Tongue (tissue), 2 donors: ENCODE measurements around the gene HERC3. TPM values are rescaled to one million over a fixed set of nuclear protein-coding genes. Genes with fewer than 3 reads are reported as not detected.
"Not testable (repeated sequence)": the region's sequence is repeated elsewhere in the genome, so short reads cannot be mapped to it uniquely, and the experiment has no call there.

Source experiments
- DNase-seq: peaks from one replicate; pipeline ENCODE4 v3.0.0-alpha.2; 2015
- total RNA-seq: library from RNA; depleted of rRNA; stranded (reverse); fragments of >200 nt; gene quantifications from one replicate; pipeline ENCODE4 v1.2.3, GENCODE V29; 2014

Gene HERC3
- total RNA-seq, 1 donor from 2014 or later: 51.9 TPM

DNA sequence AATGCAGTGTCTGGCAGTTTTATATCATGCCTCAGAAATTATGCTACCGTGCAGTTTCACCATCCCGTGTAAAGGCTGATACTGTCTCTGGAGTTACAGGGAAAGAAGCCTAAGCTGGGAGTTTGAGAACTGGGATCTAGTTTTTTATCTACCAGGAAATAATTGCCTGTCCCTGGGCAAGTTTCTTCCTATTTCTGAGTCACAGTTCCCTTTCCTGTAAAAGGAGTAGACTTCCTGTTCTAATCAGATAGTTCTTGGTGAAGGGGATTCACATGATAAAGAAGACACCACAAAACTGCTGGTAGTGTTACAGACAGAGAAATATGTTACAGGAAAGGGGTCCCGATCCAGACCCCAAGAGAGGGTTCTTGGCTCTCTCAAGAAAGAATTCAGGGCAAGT is 17.1 kb downstream of the HERC3 start:
- DNase-seq: no peak

DNA sequence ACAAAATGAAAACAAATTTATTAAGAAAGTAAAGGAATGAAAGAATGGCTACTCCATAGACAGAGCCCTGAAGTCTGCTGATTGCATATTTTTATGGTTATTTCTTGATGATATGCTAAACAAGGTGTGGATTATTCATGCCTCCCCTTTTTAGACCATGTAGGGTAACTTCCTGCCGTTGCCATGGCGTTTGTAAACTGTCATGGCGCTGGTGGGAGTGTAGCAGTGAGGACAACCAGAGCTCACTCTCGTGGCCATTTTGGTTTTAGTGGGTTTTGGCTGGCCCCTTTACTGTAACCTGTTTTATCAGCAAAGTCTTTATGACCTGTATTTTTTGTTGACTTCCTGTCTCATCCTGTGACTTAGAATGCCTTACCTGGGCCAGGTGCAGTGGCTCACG is 17.5 kb downstream of the HERC3 start:
- not testable (repeated sequence) for DNase-seq

DNA sequence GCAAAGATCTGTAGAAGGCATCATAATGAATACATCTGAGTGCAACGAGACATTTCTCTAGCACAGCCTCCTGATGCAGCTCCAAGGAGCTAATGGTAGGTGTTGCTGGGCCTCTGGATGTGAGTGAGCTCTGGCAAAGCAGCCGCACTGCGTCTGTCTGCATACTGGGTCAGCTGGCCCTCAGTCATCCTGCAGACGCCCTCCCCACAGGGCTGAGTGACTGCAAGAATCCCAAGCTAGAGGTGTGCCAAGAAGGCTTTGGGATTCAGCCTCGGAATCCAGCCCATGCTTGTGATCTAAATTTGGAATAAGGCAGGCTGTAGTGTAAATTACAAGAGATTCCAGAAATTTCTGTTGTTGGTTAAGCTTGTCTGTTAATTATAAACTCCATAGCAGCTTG is 18.5 kb downstream of the HERC3 start:
- DNase-seq: peak; percentile 65

DNA sequence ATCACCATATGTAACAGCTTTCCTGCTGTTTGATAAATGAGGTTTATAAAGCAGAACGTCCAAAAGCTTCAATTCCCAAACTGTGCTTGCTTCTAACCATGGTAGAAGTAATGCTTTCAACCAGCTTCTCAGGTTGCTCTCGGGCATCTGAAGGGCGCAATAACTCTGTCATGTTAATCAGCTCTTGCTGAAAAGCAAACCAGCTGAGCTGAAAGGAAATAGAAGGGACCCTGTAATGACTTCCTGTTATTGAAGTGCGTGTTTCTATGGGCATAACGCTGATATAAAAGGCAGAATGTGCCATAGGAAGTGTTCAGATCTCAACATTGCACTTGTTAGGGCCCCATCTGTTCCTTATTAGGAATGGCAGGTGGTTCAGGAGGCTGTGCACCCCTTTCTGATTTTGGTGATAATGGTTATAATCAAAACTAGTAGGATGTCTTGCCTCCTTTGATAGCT is 21.2 kb downstream of the HERC3 start:
- peak; percentile 19 for DNase-seq

DNA sequence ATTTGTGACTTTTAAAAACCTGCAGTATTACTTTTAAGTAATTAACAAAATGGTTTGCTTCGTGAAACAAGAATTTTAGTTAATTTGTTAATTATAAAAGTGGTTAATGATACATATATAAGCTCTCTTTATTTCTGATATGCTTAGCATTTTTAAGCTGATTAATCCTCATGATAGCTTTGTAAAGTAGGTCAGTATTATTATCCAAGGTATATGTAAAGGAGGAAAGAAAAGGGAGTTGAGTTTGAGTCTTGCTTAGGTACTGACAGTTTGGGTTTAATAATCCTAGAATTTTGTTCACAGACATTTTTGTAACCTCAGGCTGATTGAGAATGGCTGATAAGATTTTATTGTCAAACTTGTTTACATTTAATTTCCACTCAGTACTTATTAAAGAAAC is 21.8 kb downstream of the HERC3 start:
- DNase-seq: no peak

DNA sequence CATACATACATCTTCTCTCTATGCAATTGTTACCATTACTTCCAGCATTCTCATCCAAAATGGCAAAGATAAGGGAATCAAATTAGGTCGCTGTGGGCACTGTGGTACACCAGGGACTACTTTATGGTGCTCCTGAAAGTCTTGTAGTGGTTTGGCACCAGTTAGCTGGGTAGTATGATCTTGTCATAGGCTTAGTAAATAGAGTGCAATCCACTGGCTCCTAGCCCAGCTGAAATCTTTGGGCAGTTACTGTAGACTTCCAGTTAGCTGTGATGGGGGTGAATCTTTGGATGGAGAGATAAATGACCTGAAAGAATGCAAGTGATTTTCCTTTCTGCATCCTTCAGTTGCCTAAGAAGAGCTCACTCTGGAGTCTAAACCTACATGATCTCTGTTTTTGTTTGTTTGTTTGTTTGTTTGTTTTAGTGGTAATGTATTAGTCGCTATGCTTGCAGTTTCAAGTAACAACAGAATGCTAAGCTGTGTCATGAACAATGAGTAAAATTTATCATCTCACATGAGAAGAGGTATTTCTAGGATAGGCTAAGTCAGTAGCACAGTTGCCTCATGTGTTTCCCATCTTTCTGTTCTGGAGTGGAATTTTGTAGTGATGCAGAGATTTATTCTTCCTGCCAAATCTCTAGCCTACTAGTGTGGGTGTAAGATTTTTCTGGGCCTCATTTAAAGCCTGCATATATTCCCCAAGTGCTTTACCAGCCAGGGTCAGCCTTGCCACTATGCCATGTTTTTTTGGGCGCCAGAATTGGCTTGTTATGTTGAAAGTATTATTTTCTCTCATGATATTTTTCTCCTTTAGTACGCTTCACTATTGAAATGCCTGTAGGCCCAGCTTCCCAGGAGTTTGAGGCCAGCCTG is 24.2 kb downstream of the HERC3 start:
- DNase-seq: no peak

DNA sequence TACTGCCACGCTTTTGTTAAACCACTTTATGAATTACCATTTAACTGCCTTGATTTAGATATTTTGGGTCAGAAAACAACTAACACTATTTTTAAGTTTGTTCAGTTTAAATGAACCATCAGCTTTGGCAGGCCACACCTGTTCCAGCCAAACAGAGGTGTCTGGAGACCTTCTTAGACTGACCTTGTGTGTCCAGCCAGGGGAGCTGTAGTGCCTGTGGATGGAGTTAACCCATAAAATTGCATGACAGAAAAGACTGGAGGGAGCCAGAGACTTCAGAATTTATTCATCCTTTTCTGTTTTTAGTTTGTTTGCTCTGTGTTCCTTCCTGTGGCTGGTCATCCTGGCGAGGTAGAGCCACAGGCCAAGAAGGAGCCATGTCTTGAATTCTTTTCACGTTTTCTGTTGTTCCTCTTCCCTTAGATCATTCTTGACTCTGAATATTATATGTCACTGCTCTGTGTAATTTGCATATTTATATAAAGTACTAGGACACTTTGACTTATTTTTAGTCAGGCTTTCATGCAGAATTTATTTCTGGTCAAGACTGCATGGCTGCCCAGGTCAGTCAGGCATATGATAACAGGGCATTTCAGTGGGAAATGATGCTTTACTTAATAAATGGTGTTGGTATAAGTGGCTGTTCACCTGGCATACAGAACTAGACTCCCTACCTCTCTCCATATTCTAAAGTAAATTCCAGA is 26.7 kb downstream of the HERC3 start:
- no peak for DNase-seq

DNA sequence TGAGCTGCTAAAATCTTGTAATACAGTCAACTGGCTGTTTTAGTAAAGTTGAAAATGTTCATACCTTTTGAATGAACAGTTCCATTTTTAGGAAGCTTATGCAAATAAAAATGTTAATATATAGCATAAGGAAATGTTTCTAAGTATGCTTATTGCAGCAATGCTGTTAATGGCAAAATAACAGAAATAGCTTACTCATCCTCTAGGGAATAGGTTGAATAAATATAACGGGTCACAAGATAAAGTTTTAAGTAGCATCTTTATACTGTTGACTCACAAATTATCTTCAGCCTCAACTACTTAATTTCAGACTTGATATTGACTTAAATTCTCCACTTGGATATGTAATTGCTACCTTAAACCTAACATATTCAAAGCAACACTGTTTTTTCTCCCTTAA is 27.7 kb downstream of the HERC3 start:
- DNase-seq: no peak

DNA sequence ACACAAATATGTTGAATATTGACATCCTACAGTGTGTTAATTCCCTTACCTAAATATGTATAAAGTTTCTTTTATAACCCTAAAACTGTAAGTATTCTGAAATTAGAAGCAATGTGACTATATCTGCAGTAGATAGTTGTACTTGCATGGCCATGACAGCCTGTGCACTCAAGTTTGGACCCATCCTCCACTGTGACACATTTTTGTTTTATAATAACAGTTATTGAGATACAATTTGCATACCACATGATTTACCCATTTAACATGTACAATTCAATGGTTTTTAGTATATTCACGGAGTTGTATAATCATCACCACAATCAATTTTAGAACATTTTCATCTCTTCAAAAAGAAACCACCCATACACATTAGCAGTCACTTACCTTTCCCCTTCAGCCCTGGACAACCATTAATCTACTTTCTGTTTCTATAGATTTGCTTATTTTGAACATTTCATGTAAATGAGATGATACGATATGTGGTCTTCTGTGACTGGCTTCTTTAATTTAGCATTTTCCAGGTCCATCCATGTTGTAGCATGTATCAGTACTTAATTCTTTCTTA is 29.6 kb downstream of the HERC3 start:
- DNase-seq: no peak

DNA sequence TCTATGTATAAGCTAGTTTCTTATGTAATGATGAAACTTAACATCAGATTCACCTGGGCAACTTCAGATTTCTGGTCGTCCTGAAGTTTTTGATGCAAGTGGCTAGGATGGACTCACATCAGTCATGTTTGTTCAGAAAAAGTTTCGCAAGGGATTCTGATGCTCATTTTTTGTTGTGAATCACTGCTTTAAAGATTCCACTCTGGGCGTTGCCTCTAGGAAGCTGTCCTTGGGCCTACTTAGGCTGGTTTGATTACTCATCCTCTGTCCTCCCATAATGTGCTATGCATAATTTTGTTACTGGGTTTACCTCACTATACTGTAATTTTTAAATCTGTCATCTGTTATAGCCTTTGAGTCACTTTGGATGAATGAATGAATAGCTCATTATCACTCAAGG is 30.8 kb downstream of the HERC3 start:
- DNase-seq: no peak

DNA sequence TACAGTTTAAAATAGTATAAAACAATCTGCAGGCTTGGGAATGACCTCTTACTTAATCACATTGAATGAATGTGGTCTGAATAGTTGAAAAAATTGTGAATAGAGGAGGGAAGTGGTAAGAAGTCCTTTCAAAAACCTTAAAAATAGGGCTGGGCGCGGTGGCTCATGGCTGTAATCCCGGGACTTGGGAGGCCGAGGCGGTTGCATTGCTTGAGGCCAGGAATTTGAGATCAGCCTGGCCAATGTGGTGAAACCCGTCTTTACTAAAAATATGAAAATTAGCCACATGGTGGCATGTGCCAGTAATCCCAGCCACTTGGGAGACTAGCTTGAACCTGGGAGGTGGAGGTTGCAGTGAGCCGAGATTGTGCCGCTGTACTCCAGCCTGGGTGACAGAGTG is 36.5 kb downstream of the HERC3 start:
- no peak for DNase-seq

DNA sequence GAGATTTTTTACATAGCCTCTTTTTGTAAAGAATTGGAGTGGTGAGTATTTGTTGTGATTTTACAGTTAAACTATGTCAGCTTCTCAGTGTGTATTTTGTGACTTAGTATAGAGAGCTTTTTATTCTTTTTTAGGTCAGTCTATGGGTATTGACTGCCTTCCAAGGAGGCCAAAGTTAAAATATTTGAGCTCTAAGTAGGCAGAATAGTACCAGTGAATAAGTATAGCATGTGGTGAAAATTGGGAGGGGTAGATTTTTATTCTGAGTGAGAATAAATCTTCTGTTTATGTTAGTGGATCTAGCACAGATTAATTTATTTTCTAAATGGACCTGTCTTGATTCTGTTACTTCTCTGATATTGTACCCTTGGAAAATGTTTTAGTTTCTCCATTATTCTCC is 37.5 kb downstream of the HERC3 start:
- DNase-seq: no peak

DNA sequence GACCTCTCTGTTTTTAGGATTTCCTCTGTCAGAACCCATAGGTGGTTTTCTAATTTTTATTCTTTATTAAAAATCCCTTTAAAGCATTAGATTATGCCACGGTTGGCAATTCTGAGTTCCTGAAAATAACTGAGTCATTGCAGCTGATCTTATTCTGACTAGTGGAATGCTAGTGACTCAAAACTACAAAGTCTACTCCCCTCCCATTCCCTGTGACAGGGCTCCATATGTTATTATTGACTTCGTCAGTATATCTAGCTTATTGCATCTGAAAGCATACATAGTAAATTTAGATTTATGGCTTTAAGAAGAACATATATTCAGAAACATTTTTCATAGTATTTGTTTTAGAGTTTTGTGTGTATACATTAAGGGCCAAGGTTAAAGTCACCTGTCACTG is 38.5 kb downstream of the HERC3 start:
- no peak for DNase-seq

DNA sequence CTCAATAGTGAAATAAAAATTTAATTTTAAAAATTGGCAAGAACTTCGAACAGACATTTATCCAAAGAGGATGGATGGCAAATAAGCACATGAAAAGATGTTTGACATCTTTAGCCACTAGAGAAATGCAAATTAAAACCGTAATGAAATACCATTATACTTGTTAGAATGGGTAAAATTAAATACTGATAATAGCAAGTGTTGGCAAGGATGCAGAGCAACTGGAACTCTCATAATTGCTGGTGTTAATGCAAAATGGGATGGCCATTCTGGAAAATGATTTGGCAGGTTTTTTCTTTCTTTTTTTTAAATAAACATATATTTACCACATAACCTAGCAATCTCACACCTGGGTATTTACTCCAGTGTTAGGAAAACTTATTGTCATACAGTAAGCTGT is 51.7 kb downstream of the HERC3 start:
- no peak for DNase-seq

DNA sequence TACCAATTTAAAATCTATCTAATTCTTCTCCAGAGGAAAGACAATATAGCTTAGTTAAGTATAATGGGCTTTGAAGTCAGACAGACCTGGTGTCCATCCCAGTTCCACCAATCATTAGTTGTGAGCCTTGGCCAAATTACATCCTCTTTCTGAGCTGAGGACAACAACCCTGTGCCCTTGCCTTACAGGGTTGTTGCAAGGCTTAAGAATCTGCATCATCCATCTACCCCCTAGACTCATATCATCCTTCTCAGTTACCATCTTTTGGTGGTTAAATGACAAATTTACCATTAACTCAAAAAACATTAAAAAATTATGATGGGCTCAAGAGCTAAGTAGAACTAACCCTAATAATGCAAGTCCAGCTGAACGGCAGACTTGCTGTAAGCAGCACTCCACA is 53.7 kb downstream of the HERC3 start:
- no peak for DNase-seq

DNA sequence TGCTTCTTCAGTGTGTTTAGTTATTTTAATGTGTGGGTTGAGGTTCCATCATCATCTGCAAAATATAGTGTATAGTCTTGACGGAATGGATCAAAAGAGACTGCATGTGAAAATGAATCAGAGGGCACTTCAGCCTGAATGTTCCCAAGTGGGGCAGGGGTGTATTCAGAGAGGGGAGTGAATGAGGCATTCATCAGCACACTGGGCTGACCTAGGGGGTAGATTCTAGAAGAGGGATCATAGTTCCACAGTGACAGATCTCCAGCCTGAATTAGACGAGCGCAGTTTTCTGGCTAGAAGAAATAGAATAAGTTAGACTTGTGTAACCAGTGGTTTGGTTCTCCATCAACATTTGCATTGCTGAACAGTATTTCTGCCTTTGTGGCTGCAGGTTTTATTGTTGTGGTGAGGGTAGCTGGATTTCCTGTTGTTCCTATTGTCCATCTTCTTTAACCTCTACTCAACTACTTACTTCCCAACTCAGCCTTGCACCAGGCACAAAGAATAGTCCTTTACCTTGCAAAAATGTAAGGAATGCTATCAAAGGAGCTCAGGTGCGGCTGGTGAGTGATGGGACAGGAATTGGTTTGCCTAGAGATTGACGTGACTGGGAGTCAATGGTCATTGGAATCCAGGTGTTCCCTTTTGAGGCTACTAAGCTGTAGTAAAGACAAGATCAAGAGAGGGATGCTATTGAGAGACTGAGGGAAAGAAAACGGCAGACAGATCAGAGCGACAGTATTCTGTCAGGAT is 54.4 kb downstream of the HERC3 start:
- no peak for DNase-seq

DNA sequence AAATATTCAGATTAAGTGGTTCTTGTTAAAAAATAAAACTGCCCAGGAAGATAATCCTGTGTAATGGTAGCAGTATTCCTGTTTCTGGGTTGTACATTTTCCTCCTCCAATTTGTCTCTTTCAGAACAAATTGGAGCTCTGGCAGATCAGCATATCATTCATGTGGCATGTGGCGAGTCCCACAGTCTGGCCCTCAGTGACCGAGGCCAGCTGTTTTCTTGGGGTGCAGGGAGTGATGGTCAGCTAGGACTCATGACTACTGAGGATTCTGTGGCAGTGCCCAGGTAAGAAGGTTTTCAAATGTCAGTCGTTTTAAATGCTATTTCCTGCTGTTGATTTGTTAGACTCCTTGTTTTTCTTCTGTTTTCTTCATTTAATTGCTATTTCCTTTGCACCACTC is 57.4 kb downstream of the HERC3 start:
- no peak for DNase-seq

DNA sequence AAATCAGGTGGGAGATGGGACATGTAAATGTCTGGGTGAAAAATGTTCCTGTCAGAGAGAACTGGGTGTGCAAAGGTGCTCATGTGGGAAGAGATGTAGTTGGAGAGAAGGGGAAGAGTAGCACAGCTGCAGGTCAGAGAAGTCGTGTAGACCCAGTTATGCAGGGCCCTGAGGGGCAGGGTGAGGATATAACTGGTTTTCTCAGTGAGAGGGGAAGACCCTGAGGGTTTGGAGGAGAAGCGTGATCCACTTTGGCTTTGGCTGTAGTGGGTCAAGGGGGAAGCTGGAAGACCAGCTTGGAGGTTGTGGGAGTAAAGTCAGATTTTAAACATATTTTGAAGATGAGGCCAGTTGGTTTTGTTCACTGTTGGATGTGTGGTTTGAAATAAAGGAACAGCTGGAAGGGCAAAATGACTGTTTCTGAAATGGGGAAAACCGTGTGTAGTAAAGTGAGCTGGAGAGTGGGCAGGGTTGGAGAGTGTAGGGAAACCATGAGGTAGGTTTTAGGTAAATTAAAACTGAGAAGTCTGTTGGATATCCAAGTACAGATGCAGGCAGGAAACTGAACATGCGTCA is 61.2 kb downstream of the HERC3 start:
- DNase-seq: no peak

DNA sequence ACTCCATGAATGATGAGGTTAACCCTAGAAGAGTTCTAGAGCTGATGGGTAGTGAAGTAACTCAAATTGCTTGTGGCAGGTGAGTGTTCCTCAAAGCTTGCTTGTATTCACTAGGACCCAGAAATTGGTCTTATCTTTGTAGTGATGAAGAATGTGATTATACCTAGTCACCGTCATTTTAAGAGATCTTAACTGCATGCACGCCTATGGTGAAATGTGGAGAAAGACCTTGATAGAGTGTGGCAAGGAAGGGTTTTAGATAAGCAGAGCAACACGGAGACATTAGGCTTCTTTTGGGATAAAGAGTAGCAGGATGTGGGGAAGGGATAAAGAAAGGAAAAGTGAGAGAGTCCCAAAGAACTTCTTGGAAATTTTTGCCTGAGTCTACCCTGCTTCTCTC is 62.9 kb downstream of the HERC3 start:
- DNase-seq: no peak

DNA sequence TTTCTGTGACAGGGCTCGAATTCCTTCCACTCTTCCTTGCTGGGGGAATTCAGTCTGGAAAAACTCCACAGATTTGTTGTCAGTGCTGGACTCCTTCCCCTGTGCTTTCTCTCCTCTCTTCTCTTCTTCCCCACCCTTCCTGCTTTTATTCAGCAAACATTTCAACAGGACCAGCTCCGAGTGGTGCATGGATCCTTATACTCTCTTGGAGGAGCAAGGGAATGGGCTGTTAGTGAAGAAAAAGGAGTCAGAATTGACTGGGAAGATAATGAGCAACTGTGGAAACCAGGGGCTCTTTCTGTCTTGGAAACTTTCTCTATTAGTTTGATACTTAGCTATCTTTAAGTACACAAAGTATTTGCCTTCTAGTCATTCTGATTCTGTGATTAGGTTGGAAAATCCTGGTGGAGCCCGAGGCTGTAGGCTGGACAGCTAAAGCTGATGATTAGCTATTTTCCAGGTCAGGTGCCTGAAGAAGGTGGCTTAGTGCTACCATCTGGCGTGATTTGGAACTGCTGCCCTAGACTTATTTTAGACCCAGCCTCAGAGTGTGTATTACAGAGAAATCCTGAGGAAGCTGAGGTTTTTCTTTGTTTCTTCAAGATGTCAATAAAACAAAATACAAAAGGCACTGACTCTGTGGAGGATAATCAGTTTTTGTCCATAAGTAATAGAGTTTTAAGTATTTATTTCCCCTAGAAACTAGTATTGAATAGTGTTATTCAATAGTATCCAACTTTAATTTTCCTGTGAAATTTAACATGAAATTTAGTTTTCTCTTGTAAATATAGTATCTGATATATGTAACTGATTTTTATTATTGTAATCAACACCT is 67.0 kb downstream of the HERC3 start:
- DNase-seq: peak; percentile 71

DNA sequence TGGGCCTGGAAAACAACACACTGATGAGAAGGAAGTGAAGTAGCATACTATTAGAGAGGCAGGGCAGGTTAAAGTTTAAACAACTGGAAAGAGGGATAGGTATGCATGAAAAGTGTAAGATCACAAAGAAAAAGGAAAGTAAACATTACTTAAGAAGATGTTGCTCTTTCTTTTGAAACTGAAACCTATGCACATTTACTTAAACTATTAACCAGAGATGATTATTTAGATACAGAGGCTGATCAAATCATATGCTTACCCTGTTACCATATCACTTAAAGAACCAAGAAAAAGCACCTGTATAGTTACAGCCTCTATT is 67.6 kb downstream of the HERC3 start:
- no peak for DNase-seq
